ENCODE data around the gene FBXO8. TPM values are rescaled to one million over a fixed set of nuclear protein-coding genes. Genes with fewer than 3 reads are reported as not detected.

The FBXO8 gene
- total RNA-seq, 1 experiment from 2014 or later, result 8.9 TPM

DNA sequence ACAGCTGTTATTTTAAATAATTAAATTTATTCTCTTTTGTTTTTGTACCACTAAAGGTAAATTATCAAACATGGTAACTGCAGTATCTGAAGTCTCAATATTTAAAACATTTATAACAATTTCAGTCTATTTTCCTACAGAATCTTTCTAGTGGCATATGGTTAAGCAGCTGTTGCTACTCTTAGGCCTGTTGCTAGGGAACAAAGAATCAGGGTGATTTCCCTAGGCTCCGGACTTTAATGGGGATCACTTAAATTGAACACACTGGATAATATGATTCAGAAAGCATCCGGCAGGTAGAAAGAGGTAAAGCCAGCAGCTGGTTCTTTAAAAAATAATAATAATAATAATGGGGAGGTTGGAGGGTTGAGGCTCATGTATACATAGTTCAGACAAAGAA, 17.6 kb downstream of the FBXO8 start:
- no peak overlapping the region for H3K4me2 ChIP-seq (ENCODE audit: insufficient read depth, insufficient read length, low read length)

More for the DNA sequence above, 17.6 kb downstream of the FBXO8 start:
- Histone ChIP-seq H4K8ac (replicated peaks; ENCODE audit: insufficient read length, low read depth, low read length) (no peak overlapping the region), H3K14ac (ENCODE audit: insufficient read depth, low read length) (no peak overlapping the region), H3K79me2 (ENCODE audit: insufficient read depth, low read length) (no peaks in the 10 kb centered on the region), H3K9me3 (ENCODE audit: control insufficient read depth, low read depth, low read length) (no peaks in the 10 kb centered on the region), H3K23ac (ENCODE audit: insufficient read length, low read depth, low read length) (no peak overlapping the region), H3K9ac (ENCODE audit: extremely low read depth, insufficient read length, low read length) (no peak overlapping the region), H2BK12ac (ENCODE audit: insufficient read length, low read depth, low read length) (no peak overlapping the region), H4K5ac (ENCODE audit: insufficient read length, low read depth, low read length) (no peak overlapping the region), H3K27ac (ENCODE audit: insufficient read length, low read depth, low read length) (no peak overlapping the region), H3K23me2 (ENCODE audit: insufficient read length, low read depth, low read length, poor library complexity, severe bottlenecking) (no peaks in the 10 kb centered on the region), H2BK20ac (ENCODE audit: low read depth, low read length, poor library complexity, severe bottlenecking) (no peak overlapping the region), H3K56ac (ENCODE audit: insufficient read length, low read depth, low read length) (no peak overlapping the region), H3K18ac (ENCODE audit: insufficient read length, low read depth, low read length) (no peak overlapping the region), H2AK5ac (ENCODE audit: insufficient read length, low read length) (no peak overlapping the region), H3K4ac (ENCODE audit: low read depth, low read length) (no peak overlapping the region), H2BK5ac (ENCODE audit: insufficient read length, low read length) (no peak overlapping the region), H2BK15ac (ENCODE audit: low read depth, low read length) (no peak overlapping the region), H3T11ph (ENCODE audit: low read length) (no peak overlapping the region), H3K4me1 (ENCODE audit: insufficient read depth, low read length) (no peaks in the 10 kb centered on the region), H4K20me1 (ENCODE audit: control insufficient read depth, insufficient read depth, insufficient read length) (no peaks in the 10 kb centered on the region), H2BK120ac (ENCODE audit: low read depth, low read length, poor library complexity, severe bottlenecking) (no peak overlapping the region), H2AFZ (ENCODE audit: low read length) (no peak overlapping the region), H3K27me3 (ENCODE audit: insufficient read depth, low read length) (no peaks in the 10 kb centered on the region), H4K91ac (ENCODE audit: insufficient read length, low read depth, low read length) (no peak overlapping the region), H3K79me1 (ENCODE audit: insufficient read depth, low read depth, low read length, poor library complexity, severe bottlenecking) (no peaks in the 10 kb centered on the region)
- DNase-seq, result no peak
- Mint-ChIP-seq H3K9me3 (no peaks in the 10 kb centered on the region), H3K36me3 (ENCODE audit: insufficient read depth in 1 of 3, low read depth in 3 of 3) (no peaks in the 10 kb centered on the region), H3K4me3 (no peak overlapping the region), H3K27me3 (ENCODE audit: low read depth) (no peaks in the 10 kb centered on the region), H3K4me1 (no peaks in the 10 kb centered on the region), H3K27ac (no peak overlapping the region)
- WGBS (ENCODE audit: extremely low coverage, insufficient read length, low lambda C conversion rate), result no CpG with 5 or more reads among the region's 2 CpGs
- TF ChIP-seq CTCF (conservative IDR thresholded peaks at IDR 0.05), result no peak
